ENCODE results near the gene RALY. TPM values are rescaled to one million over a fixed set of nuclear protein-coding genes. Genes with fewer than 3 reads are reported as not detected.

Gene RALY
- total and polyA plus RNA-seq, 2 of the 4 experiments (the other 2 are of a cell fraction): 46.2 to 115 TPM

- peaks cover 25% of the 10 kb centered on the region for H3K9me1 ChIP-seq (ENCODE audit: insufficient read depth, low read length)
- dilution Hi-C loops (cut with HindIII; ENCODE audit: low sequenced_read_pairs, unreplicated experiment): no loop called here
- H4K20me1 ChIP-seq (ENCODE audit: insufficient read depth, low read length): peaks cover 76% of the 10 kb centered on the region
- H2BK120ac ChIP-seq (ENCODE audit: low read depth, low read length): no peak overlapping the region
- H2AK9ac ChIP-seq (replicated peaks; ENCODE audit: low read depth, low read length, poor library complexity): no peak overlapping the region
- H3K18ac ChIP-seq (ENCODE audit: low read depth, low read length): no peak overlapping the region
- in situ Hi-C loops (cut with MboI; ENCODE audit: low sequenced_read_pairs): loop anchor here (5.0 kb wide), 1 partner anchor 211 kb away; no protein-coding TSS in a partner anchor
- H3K9me3 ChIP-seq (ENCODE audit: control insufficient read depth, insufficient read depth, low read length): no peaks in the 10 kb centered on the region
- H3K14ac ChIP-seq (replicated peaks; ENCODE audit: low read depth, low read length): no peak overlapping the region
- H3K4me1 ChIP-seq (ENCODE audit: control insufficient read depth, insufficient read depth, low read length): peaks cover 16% of the 10 kb centered on the region
- peaks cover 46 to 90% of the 10 kb centered on the region in 2 experiments for H3K79me1 ChIP-seq (ENCODE audit: low read depth in 1 of 2, low read length in 2 of 2)
- H2AFZ ChIP-seq (replicated peaks; ENCODE audit: low read length, poor library complexity): no peak overlapping the region
- no TSS peak for BruUV-seq (replicated peaks)
- H3K4me3 ChIP-seq (ENCODE audit: insufficient read depth, low read depth, low read length): no peak overlapping the region
- DNase-seq: no peak
- no peak for TF ChIP-seq BHLHE40 (IDR thresholded peaks at IDR 0.05; ENCODE audit: low read depth, low read length)
- TF ChIP-seq USF2 (IDR thresholded peaks at IDR 0.05; ENCODE audit: low read depth, low read length): no peak
- no peak for TF ChIP-seq POLR2A (IDR thresholded peaks at IDR 0.05; ENCODE audit: low read depth, low read length)
- TF ChIP-seq SMC3 (IDR thresholded peaks at IDR 0.05; ENCODE audit: low read depth, low read length): no peak
- TF ChIP-seq CEBPB (IDR thresholded peaks at IDR 0.05; ENCODE audit: low read depth, low read length): no peak
- TF ChIP-seq NFE2L2 (IDR thresholded peaks at IDR 0.05; ENCODE audit: low read depth, low read length): no peak
- TF ChIP-seq CHD1 (IDR thresholded peaks at IDR 0.05; ENCODE audit: low read depth, low read length): no peak
- TF ChIP-seq ELK1 (IDR thresholded peaks at IDR 0.05; ENCODE audit: borderline replicate concordance, low read depth, low read length): no peak
- TF ChIP-seq MXI1 (IDR thresholded peaks at IDR 0.05; ENCODE audit: borderline replicate concordance, low read depth, low read length): no peak
- TF ChIP-seq MAFK (IDR thresholded peaks at IDR 0.05; ENCODE audit: low read depth, low read length): no peak
- no peak for TF ChIP-seq MAZ (IDR thresholded peaks at IDR 0.05; ENCODE audit: borderline replicate concordance, low read depth, low read length)
- TF ChIP-seq RCOR1 (IDR thresholded peaks at IDR 0.05; ENCODE audit: insufficient replicate concordance, low read length): no peak
- TF ChIP-seq, protein P1, sequence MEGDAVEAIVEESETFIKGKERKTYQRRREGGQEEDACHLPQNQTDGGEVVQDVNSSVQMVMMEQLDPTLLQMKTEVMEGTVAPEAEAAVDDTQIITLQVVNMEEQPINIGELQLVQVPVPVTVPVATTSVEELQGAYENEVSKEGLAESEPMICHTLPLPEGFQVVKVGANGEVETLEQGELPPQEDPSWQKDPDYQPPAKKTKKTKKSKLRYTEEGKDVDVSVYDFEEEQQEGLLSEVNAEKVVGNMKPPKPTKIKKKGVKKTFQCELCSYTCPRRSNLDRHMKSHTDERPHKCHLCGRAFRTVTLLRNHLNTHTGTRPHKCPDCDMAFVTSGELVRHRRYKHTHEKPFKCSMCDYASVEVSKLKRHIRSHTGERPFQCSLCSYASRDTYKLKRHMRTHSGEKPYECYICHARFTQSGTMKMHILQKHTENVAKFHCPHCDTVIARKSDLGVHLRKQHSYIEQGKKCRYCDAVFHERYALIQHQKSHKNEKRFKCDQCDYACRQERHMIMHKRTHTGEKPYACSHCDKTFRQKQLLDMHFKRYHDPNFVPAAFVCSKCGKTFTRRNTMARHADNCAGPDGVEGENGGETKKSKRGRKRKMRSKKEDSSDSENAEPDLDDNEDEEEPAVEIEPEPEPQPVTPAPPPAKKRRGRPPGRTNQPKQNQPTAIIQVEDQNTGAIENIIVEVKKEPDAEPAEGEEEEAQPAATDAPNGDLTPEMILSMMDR (conservative IDR thresholded peaks at IDR 0.05; ENCODE audit: low read depth, low read length): no peak
- TF ChIP-seq FOS (IDR thresholded peaks at IDR 0.05; ENCODE audit: low read depth, low read length): no peak
- no peak overlapping the region for H3K27ac ChIP-seq (ENCODE audit: insufficient read depth, low read length)
- ChIA-PET CTCF (interaction anchor here (0.6 to 1.5 kb wide), 3 partner anchors 24 to 204 kb away, joined by 3 to 4 read pairs (median 4); no protein-coding TSS in a partner anchor), POLR2A (ENCODE audit: unreplicated experiment) (no interaction called here)
- H3K4me2 ChIP-seq (ENCODE audit: low read depth, low read length): no peak overlapping the region
- H4K5ac ChIP-seq (ENCODE audit: low read depth, low read length): no peak overlapping the region; the same call in 1 of the 2 replicates
- H2AK5ac ChIP-seq (ENCODE audit: low read depth, low read length): no peak overlapping the region
- H2BK5ac ChIP-seq (ENCODE audit: low read depth, low read length, poor library complexity, severe bottlenecking): no peak overlapping the region
- intact Hi-C loops (cut with micrococcal nuclease): loop anchor here (2.0 kb wide), 1 partner anchor 275 kb away; no protein-coding TSS in a partner anchor
- H4K91ac ChIP-seq (ENCODE audit: insufficient read depth, low read depth, low read length): no peak overlapping the region
- H3K4ac ChIP-seq (ENCODE audit: low read depth, low read length): no peak overlapping the region
- H3K9ac ChIP-seq (ENCODE audit: low read depth, low read length): no peak overlapping the region
- H3K56ac ChIP-seq (ENCODE audit: extremely low read depth, insufficient read depth, low read length): no peak overlapping the region
- no peak for ATAC-seq (ENCODE audit: low read depth)
- no peaks in the 10 kb centered on the region for H3K27me3 ChIP-seq (ENCODE audit: control insufficient read depth, insufficient read depth, low read length)
- WGBS, 2 experiments (ENCODE audit: extremely low coverage in 2 of 2, insufficient read length in 1 of 2): 100% methylated on average over 1 of the region's 1 CpG; no CpG with 5 or more reads in 1 of the 2 experiments
- H2BK20ac ChIP-seq (ENCODE audit: low read depth, low read length): no peak overlapping the region
- no peak overlapping the region for H2BK15ac ChIP-seq (ENCODE audit: low read depth, low read length)
- no peak overlapping the region for H4K8ac ChIP-seq (ENCODE audit: low read depth in 2 of 2, low read length in 2 of 2)
- no peak overlapping the region for H3K23ac ChIP-seq (ENCODE audit: low read depth, low read length)
- peaks cover 13% of the 10 kb centered on the region for H3K36me3 ChIP-seq (ENCODE audit: control insufficient read depth, insufficient read depth, low read length)
These were observed 74.3 kb downstream of the RALY start for GRCh38 chr20:34068001-34068400.

Data from IMR-90 (cell line).